HG03280 (cell line): ENCODE results near the gene MROH7.
"Not testable (repeated sequence)": the region's sequence is repeated elsewhere in the genome, so short reads cannot be mapped to it uniquely, and the experiment has no call there.

ENCODE experiments used
- ATAC-seq: cut with Tn5 transposase; IDR thresholded peaks from one replicate; pipeline ENCODE4 v1.9.1; 2021; ENCODE audit warnings: mild to moderate bottlenecking, moderate library complexity; ENCODE audit not compliant: unreplicated experiment

The MROH7 gene

DNA sequence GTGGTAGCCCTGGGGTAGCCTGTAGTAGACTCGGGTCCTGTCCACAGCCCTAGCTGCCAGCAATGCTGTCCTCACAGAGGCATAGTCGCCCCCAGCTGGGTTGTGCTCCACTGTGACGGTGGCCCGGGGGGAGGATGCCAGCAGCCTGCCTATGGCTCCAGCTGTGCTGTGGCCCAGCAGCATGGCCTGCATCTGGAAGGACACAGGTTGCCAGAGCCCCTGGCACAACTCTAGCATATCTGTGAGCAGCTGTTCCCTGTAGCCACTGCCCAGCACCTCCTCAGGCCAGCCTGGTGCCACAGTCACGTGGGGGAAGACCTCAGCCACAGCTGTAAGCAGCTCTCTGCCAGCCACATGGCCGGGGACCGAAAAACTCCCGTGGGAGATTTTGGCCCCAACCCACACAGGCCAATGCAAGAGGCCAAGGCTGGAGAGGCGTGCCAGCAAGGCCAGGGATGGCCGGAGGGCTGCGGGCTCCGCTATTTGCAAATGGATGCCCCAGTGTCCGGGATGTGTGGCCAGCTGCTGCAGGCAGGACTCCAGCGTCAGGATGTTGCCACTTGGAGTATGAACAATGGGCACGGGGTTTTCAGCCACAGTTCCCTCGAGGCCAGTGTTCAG is 32.2 kb upstream of the MROH7 start:
- no peak for ATAC-seq

DNA sequence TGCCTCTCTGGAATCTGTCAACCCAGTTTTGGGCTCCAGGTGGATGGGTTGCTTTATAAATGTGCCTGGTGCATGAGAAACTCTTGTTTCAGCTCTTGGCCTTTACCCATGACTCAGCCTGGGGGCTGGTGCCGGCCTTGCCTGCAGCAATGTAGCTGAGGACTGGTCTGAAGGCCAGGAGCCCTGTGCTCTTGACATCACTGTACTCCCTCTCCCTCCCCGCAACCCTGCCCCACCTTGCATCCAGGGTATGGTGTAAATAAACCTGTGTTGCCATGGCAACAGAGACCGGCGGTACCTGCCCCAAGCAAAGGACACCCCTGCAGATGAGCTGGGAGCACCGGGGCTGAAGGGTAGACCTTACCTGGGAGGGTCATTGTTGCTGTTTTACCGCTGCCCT is 31.5 kb upstream of the MROH7 start:
- ATAC-seq = no peak

DNA sequence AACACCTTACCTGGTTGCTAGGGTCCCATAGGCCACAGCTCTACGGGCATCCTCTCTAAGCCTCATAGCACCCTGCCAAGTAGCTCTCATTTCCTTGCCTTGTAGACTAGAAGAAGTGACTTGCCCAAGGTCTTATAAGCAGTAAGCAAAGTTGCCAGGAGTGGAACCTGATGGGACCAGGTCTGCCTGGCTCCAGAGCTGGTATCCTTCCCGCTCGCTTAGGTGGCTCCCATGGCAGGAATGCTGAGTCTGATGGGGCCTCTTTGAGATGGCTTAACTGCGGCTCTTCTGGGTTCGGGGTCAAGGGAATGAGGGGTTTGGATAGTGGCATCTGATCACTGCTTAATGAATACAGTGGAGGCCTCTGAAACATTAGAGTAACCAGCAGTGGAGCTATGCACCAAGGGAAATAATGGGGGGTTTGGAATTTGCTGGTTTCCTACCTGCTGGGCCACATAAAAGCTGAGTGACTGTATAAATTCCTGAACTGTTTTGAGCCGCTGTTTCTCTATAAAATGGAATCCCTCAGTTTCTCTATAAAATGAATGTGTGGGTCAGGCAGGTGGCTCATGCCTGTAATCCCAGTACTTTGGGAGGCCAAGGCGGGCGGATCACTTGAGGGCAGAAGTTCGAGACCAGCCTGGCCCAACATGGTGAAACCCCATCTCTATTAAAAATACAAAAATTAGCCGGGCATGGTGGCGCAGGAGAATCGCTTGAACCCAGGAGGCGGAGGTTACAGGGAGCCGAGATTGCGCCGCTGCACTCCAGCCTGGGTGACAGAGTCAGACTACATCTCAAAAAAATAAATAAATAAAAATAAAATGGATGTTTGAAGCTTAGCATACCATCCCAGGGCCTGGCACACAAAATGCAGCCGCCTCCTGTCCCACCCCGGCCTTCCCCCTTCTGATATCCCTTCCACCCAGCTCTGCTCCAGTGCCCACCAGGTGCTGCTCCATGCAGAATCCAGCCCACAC is 30.7 kb upstream of the MROH7 start:
- ATAC-seq = no peak

DNA sequence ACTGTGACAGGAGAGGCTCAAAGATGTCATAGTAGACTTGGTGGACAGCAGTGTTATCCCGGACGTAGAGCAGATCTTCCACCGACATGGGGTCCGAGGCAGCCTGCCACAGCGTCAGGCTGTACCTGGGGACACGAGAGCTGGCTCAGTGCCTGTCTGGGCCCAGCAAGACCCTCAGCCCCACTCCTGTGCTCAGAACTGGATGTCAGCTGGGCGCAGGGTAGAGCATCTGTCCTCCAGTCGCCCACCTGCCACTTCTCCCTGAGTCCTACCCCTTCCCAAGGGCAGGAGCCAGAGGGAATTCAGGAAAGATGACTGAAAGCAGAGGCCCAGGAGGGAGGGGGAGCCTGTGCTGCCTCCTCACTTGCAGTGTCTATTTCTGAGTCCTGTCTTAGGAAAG is 30.0 kb upstream of the MROH7 start:
- ATAC-seq = no peak

DNA sequence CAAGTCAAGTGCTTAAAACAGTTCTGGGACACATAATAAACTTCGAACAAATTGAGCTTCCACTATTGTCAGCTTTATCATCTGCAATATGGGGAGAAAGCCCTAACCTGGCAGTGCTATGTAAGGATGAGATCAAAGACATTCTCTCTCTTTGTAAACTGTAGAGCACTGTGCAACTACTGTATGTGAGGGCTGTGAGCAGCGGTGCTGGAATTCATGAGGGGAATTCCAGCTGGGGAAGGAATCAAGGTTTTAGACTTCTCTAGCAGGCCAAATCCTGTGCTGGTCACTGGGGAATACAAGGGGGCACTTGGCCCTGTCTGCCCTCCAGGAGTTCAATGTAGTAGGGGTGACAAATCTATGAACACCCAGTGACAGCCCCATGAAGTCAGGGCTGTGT is 27.6 kb upstream of the MROH7 start:
- no peak for ATAC-seq

DNA sequence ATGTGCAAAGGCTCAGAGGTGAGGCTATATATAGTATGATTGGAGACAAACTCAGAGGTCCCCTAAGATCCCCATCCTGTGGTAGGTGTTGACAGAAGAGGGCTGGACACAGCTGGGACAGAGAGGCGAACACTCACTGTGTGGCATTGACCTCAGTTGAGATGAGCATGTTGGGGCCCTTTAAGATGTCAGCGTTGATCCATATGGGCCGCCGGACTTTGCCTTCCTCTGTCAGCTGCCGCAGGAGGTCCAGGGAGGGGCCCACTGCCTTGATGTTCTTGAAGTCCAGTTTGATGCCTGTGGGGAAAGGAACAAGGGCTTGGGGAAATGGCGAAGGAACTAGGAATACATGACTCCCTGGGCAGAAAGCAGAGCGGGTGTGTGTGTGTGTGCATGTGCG is 27.0 kb upstream of the MROH7 start:
- ATAC-seq = no peak

DNA sequence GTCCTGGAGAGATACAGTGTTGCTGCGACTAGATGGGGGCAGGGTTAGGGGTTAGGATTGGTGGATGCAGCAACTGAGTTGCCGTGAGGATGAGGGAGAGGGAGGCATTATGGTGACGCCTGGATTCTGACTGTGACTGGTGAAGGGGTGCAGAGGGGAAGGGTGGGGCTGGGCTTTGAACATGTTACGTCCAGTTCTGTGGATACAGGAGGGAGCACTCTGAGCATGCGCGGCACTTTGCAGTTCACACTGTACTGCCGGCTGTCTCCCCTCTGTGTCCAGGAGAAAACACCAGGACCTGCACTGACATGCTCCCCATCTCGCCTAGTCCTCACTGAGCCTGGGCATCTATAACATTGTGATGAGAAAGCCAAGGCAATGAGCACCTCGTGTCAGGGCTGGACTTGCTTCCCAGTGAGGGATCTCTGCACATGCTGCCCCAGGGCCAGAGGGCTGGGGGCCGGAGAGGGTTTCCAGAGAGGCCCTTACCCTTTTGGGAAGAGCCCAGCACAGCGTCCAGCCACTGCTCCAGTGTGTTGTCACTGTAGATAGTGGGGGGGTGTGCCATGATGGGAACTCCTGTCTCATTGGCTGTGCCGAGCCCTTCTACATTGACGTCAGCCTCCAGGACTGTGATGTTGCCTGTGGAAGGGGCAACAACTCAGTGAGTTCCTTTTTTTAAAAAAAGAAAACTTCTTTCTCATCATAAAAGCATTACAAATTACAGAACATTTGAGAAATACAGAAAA is 25.9 kb upstream of the MROH7 start:
- no peak for ATAC-seq

DNA sequence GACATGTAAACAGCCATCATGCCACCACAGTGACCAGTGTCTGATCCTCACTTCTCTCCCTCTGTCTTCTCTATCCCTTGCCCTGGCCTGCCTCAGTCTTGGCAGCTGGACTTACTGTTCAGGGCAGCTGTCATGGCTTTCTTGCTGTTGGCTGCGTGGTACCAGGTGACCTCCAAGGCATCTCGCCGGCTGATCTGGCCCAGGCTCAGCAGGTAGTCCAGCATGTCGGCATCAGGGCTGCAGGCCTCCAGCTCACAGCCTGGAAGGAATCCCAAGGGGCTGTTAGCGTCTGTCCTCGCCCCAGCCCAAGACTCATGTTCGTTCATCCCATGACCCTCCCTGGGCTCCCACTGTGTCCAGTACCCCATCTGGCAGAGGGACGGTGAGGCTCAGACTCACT is 21.8 kb upstream of the MROH7 start:
- ATAC-seq = no peak

DNA sequence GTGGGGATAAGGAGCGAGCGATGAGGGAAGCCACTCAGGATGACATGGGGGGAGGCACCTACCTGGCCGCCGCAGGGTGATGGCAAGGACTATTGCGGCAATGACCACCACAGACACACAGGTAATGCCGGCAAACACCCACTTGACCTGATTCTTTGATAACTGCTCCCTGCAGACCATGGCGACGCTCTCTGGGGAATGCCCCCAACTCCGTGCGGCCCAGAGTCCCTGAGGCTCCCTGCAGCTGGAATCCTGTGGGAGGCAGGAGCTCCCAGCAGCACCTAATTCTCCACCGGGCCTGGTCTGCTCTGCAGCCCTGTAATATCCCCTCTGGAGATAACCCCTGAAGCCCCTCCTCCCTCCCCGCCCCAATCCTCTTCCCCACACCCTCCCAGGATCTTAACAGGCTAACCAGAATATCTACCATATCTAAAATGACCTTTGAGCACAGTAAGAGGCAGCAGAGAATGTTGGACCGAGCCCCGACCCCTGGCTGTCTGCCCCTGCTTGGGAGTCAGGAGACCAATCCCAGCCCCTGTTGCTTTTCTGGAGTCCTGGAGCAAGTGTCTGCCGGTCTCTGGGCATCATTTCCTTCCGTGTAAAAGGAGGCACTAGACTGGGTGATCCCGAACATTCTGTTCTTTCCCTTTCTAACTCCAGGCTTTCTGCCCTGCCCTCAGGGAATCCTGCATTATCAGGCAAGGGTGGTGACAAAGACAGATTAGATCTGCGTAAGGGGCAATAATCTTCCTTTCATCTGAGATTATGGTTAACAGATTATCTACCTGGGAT is 18.2 kb upstream of the MROH7 start, which contains the start of gene FAM151A:
Gene FAM151A (minus strand): TSS at position 310 of the 792 bp plus-strand sequence. CDS start 130 bp downstream, at position 180.
- ATAC-seq = no peak

DNA sequence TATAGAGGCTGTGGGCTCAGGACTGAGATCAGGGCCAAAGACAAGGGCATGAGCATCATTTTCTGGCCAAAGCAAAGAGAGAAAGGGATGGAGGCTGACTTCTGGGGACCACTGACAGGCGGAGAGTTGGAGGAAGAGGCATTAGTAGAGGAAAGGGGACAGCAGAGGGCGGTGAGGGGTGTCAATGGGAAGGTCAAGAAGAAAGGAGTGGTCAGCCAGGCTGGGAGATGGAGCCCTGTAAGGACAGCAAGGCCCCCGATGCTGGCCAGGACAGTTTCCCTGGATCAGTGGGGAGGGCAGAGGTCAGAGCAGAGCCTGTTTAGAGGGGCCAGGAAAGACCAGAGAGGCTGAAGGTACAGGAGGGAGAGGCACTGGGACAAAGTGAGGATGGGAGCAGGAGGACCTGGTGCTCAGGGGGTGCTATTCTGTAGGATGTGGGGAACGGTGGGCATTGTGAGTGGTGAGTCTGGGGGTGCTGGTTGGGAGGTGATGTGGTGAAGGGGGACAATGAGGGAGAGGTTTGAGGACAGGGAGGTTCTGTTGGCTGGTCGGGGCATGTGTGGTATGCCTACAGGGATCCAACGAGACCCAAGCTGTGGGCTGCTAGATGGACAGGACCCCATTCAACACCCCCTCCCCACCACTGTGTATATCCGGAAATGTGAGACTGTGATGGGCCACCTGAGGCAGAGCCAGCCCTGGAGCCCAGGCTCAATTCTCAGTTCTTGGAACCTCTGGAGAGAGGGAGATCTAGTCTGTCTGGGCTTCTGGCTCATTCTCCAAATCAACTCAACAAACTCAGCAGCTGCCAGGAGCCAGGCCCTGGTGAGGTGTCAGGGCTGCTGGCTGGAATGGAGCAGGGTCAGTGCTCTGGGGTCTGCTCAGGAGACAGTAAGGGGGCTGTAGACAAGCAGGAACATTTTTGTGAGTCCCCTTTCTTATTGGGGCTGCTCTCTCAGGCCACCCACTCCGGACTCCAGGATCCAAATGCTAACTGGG is 16.8 kb upstream of the MROH7 start:
- no peak for ATAC-seq

DNA sequence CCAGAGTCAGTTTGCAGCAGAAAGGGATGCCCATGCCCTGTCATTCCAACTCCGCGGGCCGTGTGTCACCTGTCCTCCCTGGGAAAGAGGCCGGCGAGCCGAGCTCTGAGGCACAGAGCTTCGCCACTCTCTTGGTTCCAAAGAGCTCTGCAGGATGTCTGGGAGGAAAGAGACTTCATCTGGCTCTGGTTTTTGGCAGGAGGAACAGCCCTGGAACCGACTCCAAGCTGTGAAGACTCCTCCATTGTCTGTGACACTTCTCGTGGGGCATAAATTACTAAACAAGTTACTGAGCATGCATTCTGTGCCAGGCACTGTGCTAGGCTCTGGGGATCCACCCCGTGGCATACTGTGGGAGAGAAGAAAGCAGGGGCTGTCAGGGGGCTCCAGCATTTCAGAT is 14.4 kb upstream of the MROH7 start:
- ATAC-seq = no peak

DNA sequence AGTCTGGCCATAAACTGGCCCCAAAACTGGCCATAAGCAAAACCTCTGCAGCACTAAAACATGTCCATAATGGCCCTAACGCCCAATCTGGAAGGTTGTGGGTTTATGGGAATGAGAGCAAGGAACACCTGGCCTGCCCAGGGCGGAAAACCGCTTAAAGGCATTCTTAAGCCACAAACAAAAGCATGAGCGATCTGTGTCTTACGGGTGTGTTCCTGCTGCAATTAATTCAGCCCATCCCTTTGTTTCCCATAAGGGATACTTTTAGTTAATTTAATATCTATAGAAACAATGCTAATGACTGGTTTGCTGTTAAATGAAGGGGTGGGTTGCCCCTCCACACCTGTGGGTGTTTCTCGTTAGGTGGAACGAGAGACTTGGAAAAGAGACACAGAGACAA is 5.8 kb upstream of the MROH7 start:
- not testable (repeated sequence) for ATAC-seq

DNA sequence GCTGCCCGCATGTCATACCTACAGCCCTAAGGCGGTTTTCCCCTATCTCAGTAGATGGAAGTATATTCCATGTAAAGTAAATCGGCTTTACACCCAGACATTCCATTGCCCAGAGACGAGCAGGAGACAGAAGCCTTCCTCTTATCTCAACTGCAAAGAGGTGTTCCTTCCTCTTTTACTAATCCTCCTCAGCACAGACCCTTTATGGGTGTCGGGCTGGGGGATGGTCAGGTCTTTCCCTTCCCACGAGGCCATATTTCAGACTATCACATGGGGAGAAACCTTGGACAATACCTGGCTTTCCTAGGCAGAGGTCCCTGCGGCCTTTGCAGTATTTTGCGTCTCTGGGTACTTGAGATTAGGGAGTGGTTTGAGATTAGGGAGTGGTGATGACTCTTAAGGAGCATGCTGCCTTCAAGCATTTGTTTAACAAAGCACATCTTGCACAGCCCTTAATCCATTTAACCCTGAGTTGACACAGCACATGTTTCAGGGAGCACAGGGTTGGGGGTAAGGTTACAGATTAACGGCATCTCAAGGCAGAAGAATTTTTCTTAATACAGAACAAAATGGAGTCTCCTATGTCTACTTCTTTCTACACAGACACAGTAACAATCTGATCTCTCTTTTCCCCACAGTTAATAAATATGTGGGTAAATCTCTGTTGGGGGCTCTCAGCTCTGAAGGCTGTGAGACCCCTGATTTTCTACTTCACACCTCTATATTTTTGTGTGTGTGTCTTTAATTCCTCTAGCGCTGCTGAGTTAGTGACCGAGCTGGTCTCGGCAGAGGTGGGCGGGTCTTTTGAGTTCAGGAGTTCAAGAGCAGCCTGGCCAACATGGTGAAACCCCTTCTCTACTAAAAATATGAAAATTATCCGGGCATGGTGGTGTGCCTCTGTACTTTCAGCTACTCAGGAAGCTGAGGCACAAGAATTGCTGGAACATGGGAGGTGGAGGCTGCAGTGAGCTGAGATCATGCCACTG is 4.8 kb upstream of the MROH7 start:
- not testable (repeated sequence) for ATAC-seq

DNA sequence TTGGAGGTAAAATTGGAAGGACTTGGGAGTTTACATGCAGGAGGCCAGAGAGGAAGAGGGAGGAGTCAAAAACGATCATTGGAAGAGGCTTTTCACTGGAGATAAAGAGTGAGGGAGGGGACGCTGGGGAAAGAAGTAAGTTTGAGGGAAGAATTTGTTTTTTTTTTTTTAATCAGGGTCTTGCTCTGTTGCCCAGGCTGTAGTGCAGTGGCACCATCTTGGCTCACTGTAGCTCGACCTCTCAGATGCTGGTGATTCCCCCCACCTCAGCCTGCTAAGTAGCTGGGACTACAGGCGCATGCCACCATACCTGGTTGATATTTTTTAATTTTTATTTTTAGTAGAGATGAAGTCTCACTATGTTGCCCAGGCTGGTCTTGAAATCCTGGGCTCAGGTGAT is 1.2 kb upstream of the MROH7 start:
- ATAC-seq = no peak

DNA sequence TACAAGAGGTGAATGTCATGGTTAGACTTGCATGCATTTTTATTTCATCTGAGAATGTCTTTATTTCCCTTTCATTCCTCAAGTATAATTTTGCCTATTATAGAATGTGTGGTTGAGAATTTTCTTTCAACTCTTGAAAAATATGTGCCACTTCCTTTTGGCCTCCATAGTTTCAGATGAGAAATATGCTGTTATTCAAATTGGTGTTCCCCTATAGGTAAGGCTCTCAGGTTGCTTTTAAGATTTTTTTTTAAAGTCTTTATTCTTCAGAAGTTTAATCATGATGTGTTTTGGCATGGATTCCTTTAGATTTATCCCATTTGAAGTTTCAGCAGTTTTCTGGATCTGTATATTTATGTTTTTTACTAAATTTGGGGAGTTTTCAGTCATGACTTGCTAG is 2.1 kb downstream of the MROH7 start:
- ATAC-seq = no peak

DNA sequence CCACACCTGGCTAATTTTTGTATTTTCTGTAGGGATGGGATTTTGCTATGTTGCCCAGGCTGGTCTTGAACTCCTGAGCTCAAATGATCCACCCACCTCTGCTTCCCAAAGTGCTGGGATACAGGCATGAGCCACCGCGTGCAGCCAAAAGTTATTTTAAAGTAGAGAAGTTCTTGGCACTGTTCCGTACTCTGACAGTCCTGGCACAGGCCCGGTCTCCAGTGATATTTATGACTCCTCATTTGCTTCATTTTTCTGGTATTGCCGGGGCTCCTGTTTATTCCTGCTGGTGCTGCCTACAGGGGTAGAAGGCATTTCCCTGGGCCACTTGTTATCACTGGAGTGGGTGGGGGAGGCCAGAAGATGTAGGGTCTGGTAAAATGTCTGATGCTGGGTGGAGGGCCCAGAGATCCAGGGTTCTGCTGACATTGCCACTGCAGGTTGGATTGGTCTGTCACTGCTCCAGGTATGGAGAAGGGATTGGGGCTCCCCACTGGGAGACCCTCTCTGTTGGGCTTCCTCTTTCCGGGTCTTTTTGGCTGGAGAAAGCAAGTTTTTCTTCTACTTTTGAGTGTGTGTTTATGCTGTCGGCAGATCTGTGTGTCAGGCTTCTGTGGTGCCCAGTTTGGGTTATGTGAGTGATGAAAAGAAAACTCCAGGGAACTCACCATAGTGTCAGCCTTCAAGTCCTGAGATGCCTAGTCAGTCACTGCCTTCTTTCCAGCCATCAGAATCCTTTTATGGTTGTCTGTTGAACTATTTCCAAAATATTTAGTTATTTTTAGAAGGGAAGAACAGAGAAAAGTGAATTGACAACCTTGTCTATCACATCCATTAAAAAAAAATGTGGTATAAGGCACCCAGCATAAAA is 4.5 kb downstream of the MROH7 start:
- ATAC-seq = no peak

DNA sequence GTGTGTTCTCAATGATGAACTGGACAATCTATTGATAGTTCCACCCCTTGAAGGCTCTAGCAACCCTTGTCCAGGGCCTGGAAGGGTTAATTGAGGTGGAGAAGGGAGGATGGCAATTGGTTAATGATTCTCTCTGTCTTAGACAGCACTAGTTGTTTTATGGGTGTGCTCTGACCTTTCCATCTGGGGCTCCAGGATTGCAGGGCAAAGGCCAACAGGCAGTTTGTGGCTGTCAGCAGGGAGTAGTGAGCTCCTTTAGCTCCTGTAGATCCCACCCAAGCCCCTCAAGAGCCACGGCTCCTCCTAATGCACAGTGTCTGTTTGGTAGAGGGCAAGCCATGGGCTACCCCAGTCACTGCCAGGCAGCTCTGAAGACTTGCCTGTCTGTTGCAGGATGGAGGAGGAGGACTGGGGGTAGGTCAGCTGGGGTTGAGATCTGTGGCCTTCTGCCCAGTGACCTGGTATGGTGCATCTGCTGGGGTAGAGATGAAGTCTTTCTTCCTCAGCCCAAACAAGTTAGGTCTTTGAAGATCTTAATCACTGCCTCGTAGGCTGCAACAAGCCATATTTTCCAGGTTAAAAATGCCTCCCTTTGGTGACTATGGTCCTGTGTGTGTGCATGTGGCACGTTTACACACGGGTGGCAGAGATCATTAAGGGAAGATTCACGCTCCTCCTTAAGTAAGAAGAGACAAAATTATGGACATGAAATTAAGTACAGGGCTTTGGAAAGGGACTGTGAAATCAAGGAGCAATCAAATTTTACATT is 7.7 kb downstream of the MROH7 start:
- ATAC-seq = no peak
